Esophagus muscularis mucosa (tissue), 4 donors: ENCODE results near the gene ADAMTS19. TPM values are rescaled to one million over a fixed set of nuclear protein-coding genes. Genes with fewer than 3 reads are reported as not detected.

ENCODE experiments used
- DNase-seq: peaks from one replicate; pipeline ENCODE4 v3.0.0-alpha.2; 2017; ENCODE audit errors: extremely low spot score
- H3K27ac ChIP-seq, 4 donors: fragments of 200-600 bp; sonication (generic); replicated peaks in 1 of 4; 1 replicate in 3 of 4; 2 replicates in 1 of 4; pipeline ENCODE4 v1.5.1; 2016 to 2019; ENCODE audit warnings: mild to moderate bottlenecking in 1 of 4
- H3K27me3 ChIP-seq, 4 donors: fragments of 200-600 bp; sonication (generic); one replicate each; pipeline versions ENCODE4 v1.5.1 to v1.6.0; 2016 to 2019
- H3K36me3 ChIP-seq, 4 donors: fragments of 200-600 bp; sonication (generic); one replicate each; pipeline ENCODE4 v1.5.1; 2016 to 2019
- H3K4me1 ChIP-seq, 4 donors: fragments of 200-600 bp; sonication (generic); one replicate each; pipeline ENCODE4 v1.5.1; 2016 to 2019
- H3K4me3 ChIP-seq, 4 donors: fragments of 200-600 bp; sonication (generic); 1 replicate in 2 of 4; 2 replicates in 2 of 4; pipeline ENCODE4 v1.5.1; 2016 to 2019; ENCODE audit warnings: mild to moderate bottlenecking in 4 of 4, moderate library complexity in 1 of 4
- H3K9me3 ChIP-seq, 4 donors: fragments of 200-600 bp; sonication (generic); 1 replicate in 3 of 4; 2 replicates in 1 of 4; pipeline ENCODE4 v1.5.1; 2016 to 2019
- CTCF ChIP-seq, 3 experiments: fragments of 200-600 bp in 2 of 3; fragments of 450-650 bp in 1 of 3; sonication (generic) in 2 of 3; IDR thresholded peaks; one replicate each; pipeline ENCODE4 v1.5.1; 2017 to 2019; ENCODE audit warnings: antibody characterized with exemption in 3 of 3, mild to moderate bottlenecking in 2 of 3, moderate library complexity in 1 of 3
- EP300 ChIP-seq: sonication (generic); formaldehyde crosslinking; IDR thresholded peaks from one replicate; pipeline ENCODE4 v1.6.1; 2017; ENCODE audit warnings: antibody characterized with exemption
- POLR2A ChIP-seq: fragments of 450-650 bp; IDR thresholded peaks from one replicate; pipeline ENCODE4 v1.6.1; 2017; ENCODE audit warnings: antibody characterized with exemption, moderate library complexity, mild to moderate bottlenecking, low read depth
- POLR2AphosphoS5 ChIP-seq, 2 donors: sonication (generic); formaldehyde crosslinking; IDR thresholded peaks; one replicate each; pipeline ENCODE4 v1.6.1; 2017; ENCODE audit warnings: antibody characterized with exemption in 2 of 2
- WGBS: methylation state at CpG from one replicate; pipeline ENCODE4 v1.1.5; 2018; 5-methylcytosine and 5-hydroxymethylcytosine counted together
- intact Hi-C: fragments of 100-400 bp; cut with DNase I; formaldehyde crosslinking; loops from one replicate; pipeline ENCODE4 v1.15.1; 2023
- total RNA-seq, 4 donors: library from RNA; depleted of rRNA; stranded (reverse); fragments of >200 nt; gene quantifications; one replicate each; pipeline versions ENCODE4 v1.1.0 to v1.2.1, GENCODE V29; 2016

ADAMTS19 gene
- total RNA-seq, 4 donors from 2014 or later, result 8.5 to 23.4 (median 10.9) TPM

GRCh38 chr5:129616517-129616916, 156.4 kb downstream of the ADAMTS19 start:
- Histone ChIP-seq H3K4me1 (peaks cover 0 to 27% (median 18%) of the 10 kb centered on the region in 4 donors), H3K27ac (peak overlapping the region; percentile 18 to 57 (median 48)), H3K9me3 (no peaks in the 10 kb centered on the region), H3K27me3 (no peaks in the 10 kb centered on the region), H3K36me3 (no peaks in the 10 kb centered on the region), H3K4me3 (no peak overlapping the region)
- DNase-seq, result no peak
- 12% methylated on average over 1 of the region's 1 CpG for WGBS
- intact Hi-C loops, result no loop called here
- TF ChIP-seq EP300, result no peak
- no peak for TF ChIP-seq POLR2AphosphoS5 (IDR thresholded peaks at IDR 0.05)
- no peak for TF ChIP-seq POLR2A
- no peak for TF ChIP-seq CTCF (IDR thresholded peaks at IDR 0.05)

GRCh38 chr5:129617206-129617605, 157.1 kb downstream of the ADAMTS19 start:
- TF ChIP-seq POLR2AphosphoS5 (IDR thresholded peaks at IDR 0.05) (no peak), POLR2A (no peak), EP300 (no peak)
- H3K36me3 ChIP-seq, result no peaks in the 10 kb centered on the region
- H3K4me1 ChIP-seq, result peaks cover 0 to 27% (median 18%) of the 10 kb centered on the region in 4 donors
- intact Hi-C loops, result no loop called here
- no peak overlapping the region for H3K4me3 ChIP-seq
- no peaks in the 10 kb centered on the region for H3K9me3 ChIP-seq
- no peak for DNase-seq
- H3K27ac ChIP-seq, result peak overlapping the region; percentile 18 to 57 (median 48)
- WGBS, result 54% methylated on average over 1 of the region's 1 CpG
- no peaks in the 10 kb centered on the region for H3K27me3 ChIP-seq

- no peaks in the 10 kb centered on the region for H3K36me3 ChIP-seq
- intact Hi-C loops, result no loop called here
- no peak for TF ChIP-seq EP300
- TF ChIP-seq POLR2AphosphoS5 (IDR thresholded peaks at IDR 0.05), result no peak
- TF ChIP-seq CTCF (IDR thresholded peaks at IDR 0.05), result no peak
- TF ChIP-seq POLR2A, result no peak
- H3K27ac ChIP-seq, result peak overlapping the region; percentile 6 to 62 (median 26)
- WGBS, result 35% methylated on average over 2 of the region's 2 CpGs
- no peak for DNase-seq
- peak overlapping the region in 3 of 4 donors; percentile 10 to 39 (median 23) for H3K4me3 ChIP-seq
- H3K9me3 ChIP-seq, result no peaks in the 10 kb centered on the region
- no peaks in the 10 kb centered on the region for H3K27me3 ChIP-seq
- H3K4me1 ChIP-seq, result peaks cover 0 to 27% (median 18%) of the 10 kb centered on the region in 4 donors
Observed at GRCh38 chr5:129619782-129620181, 159.7 kb downstream of the ADAMTS19 start.

GRCh38 chr5:129622531-129622930, 162.4 kb downstream of the ADAMTS19 start:
- intact Hi-C loops, result no loop called here
- WGBS, result 69% methylated on average over 1 of the region's 1 CpG

GRCh38 chr5:129629575-129629974, 169.5 kb downstream of the ADAMTS19 start:
- intact Hi-C loops, result no loop called here
- TF ChIP-seq POLR2AphosphoS5 (IDR thresholded peaks at IDR 0.05) (no peak), CTCF (IDR thresholded peaks at IDR 0.05) (no peak), EP300 (no peak), POLR2A (no peak)
- no peak for DNase-seq
- H3K27me3 ChIP-seq, result no peaks in the 10 kb centered on the region
- H3K36me3 ChIP-seq, result no peaks in the 10 kb centered on the region
- H3K4me1 ChIP-seq, result no peaks in the 10 kb centered on the region
- H3K4me3 ChIP-seq, result no peak overlapping the region
- no peak overlapping the region for H3K27ac ChIP-seq
- peaks cover 0 to 9% (median 7%) of the 10 kb centered on the region in 4 donors for H3K9me3 ChIP-seq
- 54% methylated on average over 1 of the region's 1 CpG for WGBS

More at GRCh38 chr5:129622531-129622930, 162.4 kb downstream of the ADAMTS19 start:
- peaks cover 0 to 7% (median 4%) of the 10 kb centered on the region in 4 donors for H3K4me1 ChIP-seq
- no peaks in the 10 kb centered on the region for H3K27me3 ChIP-seq
- no peaks in the 10 kb centered on the region for H3K9me3 ChIP-seq
- no peak for DNase-seq
- no peaks in the 10 kb centered on the region for H3K36me3 ChIP-seq
- TF ChIP-seq POLR2AphosphoS5 (IDR thresholded peaks at IDR 0.05) (no peak), CTCF (IDR thresholded peaks at IDR 0.05) (no peak), POLR2A (no peak), EP300 (no peak)
- H3K4me3 ChIP-seq, result no peak overlapping the region
- no peak overlapping the region for H3K27ac ChIP-seq
